ENCODE measurements around the gene ARHGAP15.

DNA sequence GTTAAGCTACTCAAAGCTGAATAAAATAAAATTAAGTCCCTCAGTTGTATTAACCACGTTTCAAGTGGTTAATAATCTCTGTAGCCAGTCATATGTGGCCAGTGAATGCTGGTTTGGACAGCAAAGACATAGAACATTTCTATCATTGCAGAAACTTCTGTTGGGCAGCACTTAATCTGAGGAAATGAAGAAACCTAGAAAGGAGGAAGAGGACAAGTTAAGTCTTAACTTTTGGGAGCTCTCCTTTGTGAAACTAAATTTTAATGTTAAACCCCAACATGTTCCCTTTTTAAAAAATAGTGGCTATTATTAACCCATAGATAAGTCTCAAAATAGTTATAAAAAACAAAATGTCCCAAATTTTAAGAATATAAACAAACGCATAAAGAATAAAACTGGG, 421.3 kb downstream of the ARHGAP15 start:
- no peak for TF ChIP-seq EZH2 (IDR thresholded peaks at IDR 0.05; ENCODE audit: low read depth)
- TF ChIP-seq, protein P1, sequence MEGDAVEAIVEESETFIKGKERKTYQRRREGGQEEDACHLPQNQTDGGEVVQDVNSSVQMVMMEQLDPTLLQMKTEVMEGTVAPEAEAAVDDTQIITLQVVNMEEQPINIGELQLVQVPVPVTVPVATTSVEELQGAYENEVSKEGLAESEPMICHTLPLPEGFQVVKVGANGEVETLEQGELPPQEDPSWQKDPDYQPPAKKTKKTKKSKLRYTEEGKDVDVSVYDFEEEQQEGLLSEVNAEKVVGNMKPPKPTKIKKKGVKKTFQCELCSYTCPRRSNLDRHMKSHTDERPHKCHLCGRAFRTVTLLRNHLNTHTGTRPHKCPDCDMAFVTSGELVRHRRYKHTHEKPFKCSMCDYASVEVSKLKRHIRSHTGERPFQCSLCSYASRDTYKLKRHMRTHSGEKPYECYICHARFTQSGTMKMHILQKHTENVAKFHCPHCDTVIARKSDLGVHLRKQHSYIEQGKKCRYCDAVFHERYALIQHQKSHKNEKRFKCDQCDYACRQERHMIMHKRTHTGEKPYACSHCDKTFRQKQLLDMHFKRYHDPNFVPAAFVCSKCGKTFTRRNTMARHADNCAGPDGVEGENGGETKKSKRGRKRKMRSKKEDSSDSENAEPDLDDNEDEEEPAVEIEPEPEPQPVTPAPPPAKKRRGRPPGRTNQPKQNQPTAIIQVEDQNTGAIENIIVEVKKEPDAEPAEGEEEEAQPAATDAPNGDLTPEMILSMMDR (conservative IDR thresholded peaks at IDR 0.05): no peak
